GM19324 (cell line): ENCODE data around the gene HNRNPDL.
"Not testable (repeated sequence)": the region's sequence is repeated elsewhere in the genome, so short reads cannot be mapped to it uniquely, and the experiment has no call there.

Experiments
- ATAC-seq: cut with Tn5 transposase; IDR thresholded peaks from one replicate; pipeline ENCODE4 v1.9.1; 2021; ENCODE audit warnings: mild to moderate bottlenecking, moderate library complexity; ENCODE audit not compliant: unreplicated experiment, low FRiP score

Gene HNRNPDL

DNA sequence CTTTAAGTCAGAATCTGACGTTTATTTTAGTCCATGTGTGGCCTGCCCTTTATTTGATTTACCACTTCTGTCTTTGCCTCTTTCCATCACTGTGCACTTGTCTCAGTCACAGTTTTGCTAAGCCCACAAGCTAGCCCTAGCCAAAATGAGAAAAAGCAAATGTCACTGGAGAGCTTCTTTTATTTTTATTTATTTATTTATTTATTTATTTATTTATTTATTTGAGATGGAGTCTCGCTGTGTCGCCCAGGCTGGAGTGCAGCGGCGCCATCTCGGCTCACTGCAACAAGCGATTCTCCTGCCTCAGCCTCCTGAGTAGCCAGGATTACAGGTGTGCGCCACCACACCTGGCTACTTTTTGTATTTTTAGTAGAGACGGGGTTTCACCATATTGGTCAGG lies 40.2 kb downstream of the HNRNPDL start:
- not testable (repeated sequence) for ATAC-seq

DNA sequence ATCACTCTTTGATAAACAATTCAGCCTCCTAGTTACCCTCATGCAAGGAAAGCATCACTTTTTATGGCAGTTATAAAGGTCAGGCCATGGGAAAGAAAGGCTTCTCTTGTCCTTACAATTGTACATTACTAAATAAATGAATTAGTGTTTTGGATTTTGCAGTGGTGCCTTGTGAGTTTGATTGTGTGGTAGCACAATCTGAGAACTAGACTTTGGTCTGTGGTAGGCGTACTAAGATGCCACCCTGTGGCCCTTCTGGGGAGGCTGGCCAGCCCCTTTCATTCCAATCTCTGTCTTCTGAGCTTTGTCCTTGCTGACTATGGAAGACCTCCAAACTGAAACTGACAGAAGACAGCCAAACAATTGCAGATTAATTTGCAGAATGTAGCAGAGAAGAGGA lies 41.9 kb downstream of the HNRNPDL start:
- no peak for ATAC-seq

DNA sequence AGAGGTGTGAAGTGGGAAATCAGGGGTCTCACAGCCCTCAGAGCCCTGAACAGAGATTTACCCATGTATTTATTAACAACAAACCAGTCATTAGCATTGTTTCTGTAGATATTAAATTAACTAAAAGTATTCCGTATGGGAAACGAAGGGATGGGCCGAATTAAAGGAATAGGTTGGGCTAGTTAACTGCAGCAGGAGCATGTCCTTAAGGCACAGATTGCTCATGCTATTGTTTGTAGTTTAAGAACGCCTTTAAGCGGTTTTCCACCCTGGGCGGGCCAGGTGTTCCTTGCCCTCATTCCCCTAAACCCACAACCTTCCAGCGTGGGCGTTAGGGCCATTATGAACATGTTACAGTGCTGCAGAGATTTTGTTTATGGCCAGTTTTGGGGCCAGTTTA lies 44.0 kb downstream of the HNRNPDL start:
- not testable (repeated sequence) for ATAC-seq

DNA sequence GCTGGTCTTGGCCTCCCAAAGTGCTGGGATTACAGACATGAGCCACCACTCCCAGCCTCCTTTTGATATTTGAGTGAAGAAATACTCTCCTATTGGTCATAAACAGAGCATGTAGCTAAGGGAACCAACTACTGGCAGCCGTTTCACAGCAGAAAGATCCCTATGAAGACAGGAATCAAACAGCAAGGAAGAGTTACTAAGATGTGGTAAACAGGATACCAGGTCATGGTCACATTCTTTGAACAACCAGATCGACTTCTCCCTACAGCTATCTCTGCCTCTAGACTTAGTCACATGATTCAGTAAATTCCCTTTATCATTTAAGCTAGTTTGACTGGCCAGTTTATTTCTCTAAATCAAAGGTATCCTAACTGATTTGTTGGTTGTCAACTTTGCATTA lies 47.5 kb downstream of the HNRNPDL start:
- no peak for ATAC-seq

DNA sequence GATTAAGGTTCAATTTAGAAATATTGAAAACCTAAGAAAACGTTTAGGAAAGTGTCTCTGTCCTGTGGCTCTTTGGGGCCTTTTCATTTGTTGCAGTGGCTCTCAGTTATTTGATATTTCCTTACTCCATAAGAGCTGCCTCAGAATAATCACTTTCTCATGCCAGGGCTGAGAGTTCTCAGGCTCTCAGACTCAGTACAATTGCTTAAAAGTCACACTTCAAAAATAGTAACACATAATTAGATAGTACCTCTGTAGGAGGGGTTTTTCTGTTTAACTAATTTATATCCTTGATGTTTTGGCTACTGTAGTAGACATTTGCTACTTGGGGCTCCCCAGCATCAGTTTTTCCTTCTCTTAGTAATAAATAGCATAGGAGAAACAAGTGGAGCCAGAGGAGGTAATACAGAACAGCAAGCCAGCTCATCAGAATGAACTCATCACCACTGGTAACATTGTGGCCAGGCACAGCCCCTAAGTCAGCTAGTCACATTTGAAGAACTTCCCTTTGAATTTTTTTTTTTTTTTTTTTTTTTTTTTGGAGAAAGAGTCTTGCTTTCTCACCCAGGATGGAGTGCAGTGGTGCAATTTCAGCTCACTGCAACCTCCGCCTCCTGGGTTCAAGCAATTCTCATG lies 48.5 kb downstream of the HNRNPDL start:
- ATAC-seq = no peak

DNA sequence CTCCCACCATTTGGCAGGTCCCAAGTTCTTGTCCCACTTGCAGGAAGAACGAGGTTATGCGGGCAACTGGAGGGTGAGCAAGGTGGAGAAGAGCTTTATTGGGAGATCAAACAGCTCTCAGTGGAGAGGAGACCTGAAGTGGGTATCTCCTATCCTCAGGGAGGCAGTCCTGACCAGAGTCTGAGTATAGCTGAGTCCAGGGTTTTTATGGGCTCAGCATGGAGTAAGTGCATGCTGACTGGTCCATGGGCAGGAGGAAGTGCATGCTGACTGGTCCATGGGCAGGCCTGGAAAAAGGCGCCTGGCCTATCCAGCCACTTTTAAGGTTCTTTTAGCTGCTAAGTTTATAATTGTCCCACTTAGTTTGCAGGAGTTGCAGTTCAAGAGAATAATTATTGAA lies 49.0 kb downstream of the HNRNPDL start:
- no peak for ATAC-seq

DNA sequence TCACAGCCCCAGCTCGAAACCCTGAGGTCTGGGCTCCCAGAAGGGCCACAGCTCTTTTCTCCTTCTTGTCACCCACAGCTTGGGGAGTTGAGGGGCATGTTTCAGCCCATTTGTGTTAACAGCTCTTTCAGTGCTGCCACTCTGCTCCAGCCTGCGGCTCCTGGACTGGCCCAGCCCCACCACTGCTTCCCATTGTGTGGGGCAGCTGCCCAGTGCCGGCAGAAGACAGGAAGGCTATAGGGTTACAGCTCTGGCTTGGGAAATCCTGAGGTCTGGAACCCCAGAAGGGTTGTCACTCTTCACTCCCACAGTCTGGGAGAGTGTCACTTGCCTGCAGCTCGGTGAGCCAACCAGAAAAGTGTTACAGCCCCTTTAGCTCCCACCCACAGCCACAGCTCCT lies 49.4 kb downstream of the HNRNPDL start:
- ATAC-seq = no peak

DNA sequence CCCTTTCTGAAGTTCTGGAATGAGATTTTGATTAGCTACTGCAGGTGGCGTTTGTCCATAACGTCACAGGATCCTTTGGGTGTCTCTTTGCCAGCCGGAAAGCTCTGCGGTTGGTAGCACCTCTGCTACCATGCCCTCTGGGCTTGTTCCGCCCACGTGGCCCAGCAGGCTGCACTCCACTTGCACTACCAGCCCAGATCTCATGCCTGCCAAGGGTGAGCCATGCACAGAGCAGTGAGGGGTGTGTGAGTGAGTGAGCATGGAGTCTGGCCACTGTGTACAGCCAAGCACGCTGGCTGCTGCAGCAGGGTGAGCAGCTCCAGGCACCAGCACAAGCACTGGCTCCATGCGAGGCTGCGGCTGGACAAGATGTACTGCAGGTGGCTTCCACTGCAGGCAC lies 49.9 kb downstream of the HNRNPDL start:
- no peak for ATAC-seq

DNA sequence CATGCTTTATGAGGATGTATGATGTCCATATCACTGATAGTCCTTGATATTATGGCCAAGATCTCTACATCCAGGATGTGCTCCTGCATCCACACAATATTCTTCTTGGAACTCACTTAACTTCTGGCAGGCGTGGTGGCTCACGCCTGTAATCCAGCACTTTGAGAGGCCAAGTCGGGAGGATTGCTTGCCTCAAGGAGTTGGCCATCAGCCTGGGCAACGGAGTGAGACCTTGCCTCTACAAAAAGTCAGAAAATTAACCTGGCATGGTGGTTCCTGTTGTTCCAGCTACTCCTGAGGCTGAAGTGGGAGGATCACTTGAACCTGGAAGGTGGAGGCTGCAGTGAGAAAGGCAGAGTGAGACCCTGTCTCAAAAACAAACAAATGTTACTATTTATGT lies 54.2 kb downstream of the HNRNPDL start:
- ATAC-seq = no peak

DNA sequence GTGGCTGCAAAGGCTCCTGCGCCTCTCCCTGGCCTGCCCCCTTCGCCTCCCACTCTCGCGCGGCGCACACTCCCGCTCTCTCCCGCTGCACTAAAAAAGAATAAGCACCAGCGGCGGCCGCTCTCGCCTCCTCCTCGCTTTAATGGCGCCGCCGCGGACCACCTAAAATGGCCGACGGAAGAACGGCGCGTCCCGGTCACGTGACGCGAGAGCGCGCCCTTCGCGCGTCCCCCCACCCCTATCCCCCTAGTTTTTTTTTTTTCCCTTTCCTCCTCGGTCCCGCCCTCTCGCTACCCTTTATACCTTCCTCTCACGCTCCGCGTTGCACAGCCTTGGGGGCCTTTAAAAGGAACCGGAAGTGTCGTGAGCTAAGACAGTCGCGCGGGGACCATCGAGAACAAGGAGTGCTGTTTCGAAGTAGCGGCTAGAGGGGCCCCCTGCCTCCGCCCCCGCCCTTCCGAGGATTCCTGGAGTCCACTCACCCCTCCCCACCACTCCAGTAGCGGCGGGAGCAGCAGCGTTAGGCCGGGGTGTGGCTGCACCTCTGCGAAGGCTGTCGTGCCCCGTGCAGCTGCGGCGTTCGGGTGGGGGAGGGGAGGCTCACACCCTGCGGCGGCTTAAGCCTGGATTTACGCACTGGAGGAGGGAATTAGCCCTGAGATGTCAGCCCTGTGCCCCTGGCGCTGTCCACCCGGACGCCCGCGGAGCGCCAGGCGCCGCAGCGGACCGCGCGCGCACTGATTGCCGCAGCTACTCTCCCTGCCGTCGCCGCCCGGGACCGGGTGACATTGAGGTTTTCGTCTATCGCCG lies 56.2 kb downstream of the HNRNPDL start, which contains the start of gene HNRNPD:
HNRNPD (minus strand) TSS at position 176 of the 810 bp plus-strand sequence. CDS start 313 bp downstream, outside the sequence.
- peak; percentile 98 for ATAC-seq

DNA sequence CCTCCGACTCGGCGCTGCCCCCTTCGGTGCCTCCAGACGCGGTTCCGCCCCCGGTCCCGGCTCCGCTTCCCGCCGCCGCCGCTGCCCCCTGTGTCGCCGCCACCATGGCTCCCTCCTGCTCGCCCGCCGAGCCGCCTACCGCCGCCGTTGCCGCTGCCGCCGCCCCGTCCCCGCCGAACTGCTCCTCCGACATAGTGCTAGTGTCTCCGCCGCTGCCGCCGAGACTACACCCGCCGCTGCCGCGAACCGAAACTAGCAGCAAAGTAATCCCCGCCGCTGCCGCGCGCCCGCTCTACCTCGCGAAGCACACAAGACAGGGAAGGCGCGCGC lies 56.8 kb downstream of the HNRNPDL start:
- peak; percentile 33 for ATAC-seq
